Suppressor macrophage (primary cell): ENCODE results near the gene AKT1.

ENCODE experiments used
- DNase-seq, 4 experiments: peaks; one replicate each; pipeline ENCODE4 v3.0.0-alpha.2; 2020 to 2022

The AKT1 gene

DNA sequence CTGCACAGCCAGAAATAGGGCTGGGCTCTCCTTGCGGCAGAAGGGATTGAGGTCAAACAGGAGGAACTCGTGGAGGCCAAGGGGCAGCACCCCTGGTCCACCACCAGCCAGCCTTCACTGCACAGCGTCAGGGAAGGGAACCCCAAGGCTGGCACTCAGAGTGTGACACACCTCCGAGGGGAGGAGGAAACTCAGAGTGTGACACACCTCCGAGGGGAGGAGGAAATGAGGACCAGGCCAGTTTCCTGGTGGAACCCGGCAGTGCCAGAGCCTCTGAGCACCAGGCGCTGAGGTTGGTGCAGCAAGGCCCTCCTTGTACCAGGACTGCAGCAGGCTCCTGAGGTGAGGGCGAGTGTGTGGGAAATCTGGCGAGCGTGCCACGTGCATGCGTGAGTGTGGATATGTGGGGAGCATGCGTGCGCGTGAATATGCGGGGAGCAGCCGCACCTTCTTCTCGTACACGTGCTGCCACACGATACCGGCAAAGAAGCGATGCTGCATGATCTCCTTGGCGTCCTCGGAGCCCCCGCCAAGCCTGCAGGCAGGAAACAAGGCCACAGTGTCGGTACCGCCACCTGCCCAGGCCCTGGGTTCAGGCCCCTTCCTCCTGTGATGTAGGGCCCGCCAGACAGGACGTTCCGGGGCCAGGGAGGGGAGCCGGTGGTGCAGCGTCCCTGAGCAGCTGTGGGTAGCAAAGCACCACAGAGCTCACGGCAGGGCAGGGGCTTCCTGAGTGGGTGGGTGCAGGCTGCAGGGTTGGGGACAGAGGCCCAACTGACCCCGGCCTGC lies 23.4 kb downstream of the AKT1 start:
- DNase-seq = no peak

DNA sequence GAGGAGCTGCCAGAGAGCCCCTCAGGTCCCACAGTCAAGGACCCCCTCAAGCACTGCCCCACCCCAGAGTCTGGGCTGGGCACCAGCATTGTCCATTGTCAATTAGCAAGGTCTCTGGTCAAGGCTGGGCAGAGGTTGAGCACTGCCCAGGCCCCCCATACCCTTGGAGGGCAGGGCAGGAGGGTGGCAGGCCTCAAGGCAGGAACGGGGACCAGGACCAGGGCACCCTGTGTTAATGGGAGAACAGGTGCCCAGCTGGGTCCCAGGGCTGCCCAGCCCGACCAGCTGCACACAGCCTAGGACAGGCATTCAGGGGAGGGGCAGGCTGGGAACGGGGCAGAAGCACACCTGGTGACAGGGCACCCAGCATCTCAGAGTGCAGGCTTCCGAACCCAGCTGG lies 24.2 kb downstream of the AKT1 start:
- DNase-seq = no peak

GRCh38 chr14:104770851-104771272 lies 24.7 kb downstream of the AKT1 start:
- peak; percentile 16 to 40 (median 26) for DNase-seq

DNA sequence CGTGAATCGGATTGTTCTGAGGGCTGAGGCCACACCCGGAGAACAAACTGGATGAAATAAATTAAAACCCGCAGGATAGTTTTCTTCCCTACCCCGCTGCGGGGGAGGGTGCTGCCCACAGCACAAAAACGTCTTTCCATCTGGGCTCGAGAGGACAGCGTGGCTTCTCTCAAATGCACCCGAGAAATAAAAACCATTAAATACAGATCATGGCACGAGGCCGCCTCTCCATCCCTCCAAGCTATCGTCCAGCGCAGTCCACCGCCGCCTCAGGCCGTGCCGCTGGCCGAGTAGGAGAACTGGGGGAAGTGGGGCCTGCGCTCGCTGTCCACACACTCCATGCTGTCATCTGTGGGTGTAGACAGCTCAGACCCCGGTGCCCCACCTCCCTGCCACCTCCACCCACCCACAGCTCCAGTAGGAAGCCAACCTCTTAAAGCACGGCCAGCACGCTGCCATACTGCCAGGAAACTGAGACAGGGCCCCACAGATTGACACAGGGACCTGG lies 25.4 kb downstream of the AKT1 start:
- no peak for DNase-seq

- DNase-seq = no peak
Observed at GRCh38 chr14:104769324-104770071, 26.1 kb downstream of the AKT1 start.

GRCh38 chr14:104768437-104769323 lies 26.9 kb downstream of the AKT1 start:
- DNase-seq = peak; percentile 87 to 93 (median 91)

- DNase-seq = no peak
Observed at GRCh38 chr14:104767634-104767918, 28.0 kb downstream of the AKT1 start.

DNA sequence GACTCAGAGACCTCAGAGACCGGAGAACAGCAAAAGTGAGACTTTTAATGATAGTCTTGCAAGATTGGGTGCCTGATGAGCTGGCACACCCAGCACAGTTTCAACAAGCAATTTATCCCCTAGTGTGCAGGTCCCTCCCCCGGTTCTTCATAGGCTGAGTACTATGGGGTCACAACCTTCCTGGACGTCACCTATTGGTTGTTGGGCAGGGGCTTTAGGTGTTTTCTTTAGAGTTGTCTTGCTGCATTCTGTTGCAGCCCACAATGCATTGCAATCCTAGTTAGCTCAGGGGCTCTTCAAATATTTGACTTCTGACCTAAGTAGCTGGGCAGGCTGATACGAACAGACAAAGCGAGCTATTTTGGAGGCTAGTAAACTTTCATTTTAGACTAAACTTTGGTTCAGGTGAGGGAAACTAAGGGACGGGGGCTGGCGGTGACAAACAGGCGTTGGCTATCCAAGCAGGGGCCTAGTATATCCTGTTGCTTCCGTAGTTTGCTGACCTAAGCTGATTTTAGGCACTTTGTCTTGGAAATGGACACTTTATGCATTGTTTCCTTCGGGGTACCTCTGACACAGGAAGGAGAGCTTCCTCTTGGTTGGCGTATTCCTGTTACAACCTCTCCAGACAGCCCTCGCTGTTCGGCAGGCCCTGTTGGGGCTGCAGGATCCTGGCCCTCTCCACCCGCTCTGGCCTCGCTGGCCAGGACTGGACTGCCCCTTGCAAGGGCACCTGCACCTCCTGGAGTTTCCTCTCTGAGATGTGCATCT lies 28.5 kb downstream of the AKT1 start:
- DNase-seq = no peak

DNA sequence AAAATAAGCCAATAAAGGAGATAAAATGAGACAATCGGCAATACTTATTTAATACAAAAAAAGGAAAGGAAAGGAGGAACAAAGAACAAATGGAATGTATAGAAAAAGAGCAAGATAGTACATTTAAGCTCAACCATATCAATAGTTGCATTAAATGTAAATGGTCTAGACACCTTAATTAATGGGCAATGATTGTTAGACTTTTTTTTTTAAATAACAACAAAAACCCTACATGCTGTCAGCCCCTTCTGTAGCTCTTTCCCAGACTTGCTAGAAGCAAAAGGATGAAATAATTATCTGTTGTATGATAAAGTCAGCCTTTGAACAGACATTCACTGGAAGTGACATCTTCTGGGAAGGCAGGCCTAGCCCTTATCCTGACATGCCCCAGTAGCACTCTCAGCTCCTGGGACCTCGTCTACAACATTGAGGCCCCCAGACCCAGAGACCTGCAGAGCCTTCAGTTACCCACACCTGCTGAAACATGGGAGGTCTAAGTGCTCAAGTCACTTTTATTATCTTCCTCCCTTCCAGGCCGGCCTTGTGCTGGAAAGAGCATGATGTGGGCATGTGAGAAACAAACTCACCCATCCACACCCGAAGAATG lies 29.2 kb downstream of the AKT1 start:
- no peak for DNase-seq

GRCh38 chr14:104765517-104765916 lies 30.0 kb downstream of the AKT1 start:
- DNase-seq = no peak

DNA sequence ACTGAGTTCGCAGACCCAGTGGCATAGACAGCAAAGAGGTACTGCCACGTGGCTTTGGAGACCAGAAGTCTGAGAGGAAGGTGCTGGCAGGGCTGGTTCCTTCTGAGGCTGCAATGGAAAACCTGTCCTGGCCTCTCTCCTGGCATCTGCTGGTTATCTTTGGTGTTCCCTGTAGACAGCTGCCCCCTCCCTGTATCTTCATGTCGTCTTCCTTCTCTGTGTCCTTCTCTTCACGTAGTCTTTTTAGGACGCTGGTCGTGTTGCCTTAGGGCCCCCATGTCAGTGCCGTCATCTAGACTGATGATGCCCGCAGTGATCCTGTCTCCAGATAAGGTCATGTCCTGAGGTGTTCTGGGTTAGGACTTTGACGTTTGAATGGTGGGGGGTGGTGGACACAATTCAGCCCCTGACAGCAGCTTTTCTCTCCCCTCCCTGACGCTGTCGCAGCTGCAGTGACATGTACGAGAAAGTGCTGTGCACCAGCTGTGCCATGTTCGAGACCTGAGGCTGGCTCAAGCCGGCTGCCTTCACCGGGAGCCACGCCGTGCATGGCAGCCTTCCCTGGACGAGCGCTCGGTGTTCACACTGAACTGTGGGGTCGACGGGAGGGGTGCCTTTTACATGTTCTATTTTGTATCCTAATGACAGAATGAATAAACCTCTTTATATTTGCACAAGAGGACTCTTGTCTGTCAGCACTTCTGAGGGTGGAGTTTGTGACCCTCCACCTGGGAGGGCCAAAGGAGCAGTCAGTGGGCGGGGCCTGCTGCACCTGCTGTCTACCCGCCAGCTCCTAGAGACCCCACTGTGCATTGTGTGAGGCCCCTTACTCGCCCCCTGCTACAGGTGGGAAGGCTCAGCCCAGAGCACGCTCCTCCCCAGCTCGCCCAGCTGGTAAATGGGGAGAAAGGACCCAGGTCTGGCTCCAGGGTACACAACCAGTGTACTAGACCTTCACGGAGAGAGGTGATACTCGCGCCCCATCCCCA lies 36.3 kb downstream of the AKT1 start:
- DNase-seq = no peak

GRCh38 chr14:104757681-104758392 lies 37.7 kb downstream of the AKT1 start:
- DNase-seq = no peak

- DNase-seq = no peak
Observed at GRCh38 chr14:104757238-104757585, 38.3 kb downstream of the AKT1 start.

DNA sequence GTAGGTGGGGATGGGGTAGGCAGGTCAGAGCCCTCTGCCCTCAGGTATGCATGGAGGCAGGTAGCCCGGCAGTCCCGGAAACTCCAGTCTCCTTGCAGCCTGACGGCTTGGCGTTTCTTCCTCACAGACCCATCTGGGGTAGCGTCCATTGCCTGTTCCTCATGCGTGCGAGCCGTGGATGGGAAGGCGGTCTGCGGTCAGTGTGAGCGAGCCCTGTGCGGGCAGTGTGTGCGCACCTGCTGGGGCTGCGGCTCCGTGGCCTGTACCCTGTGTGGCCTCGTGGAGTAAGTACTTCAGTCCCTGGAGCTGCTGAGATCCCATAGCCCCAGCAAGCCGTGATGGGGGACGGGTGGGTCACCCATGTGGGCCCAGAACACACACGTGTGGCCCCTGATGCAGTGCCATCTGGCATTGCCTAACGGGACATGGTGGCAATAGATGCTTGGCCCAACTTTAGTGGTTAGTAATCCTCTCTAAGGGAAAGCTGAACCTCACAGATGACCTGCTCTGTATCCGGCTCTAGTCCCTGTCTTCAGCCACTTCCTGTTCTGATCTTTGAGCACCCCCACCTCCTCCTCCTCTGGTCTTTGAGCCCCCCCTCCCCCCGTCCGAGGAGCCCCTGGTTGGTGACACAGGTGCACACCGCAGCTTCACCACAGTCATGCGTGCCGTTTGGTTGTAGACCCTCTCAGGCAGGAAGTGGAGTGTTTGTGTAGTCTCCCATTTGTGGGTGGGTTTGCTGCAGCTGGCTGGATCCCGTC lies 38.9 kb downstream of the AKT1 start:
- DNase-seq = no peak

GRCh38 chr14:104755621-104756020 lies 39.9 kb downstream of the AKT1 start:
- no peak for DNase-seq

- DNase-seq = no peak
Observed at GRCh38 chr14:104754213-104754851, 41.2 kb downstream of the AKT1 start.

- peak in 3 of 4 experiments; percentile 22 to 35 (median 29) for DNase-seq
Observed at GRCh38 chr14:104753528-104754212, 41.9 kb downstream of the AKT1 start.
